HG03558 (cell line): ENCODE data around the gene GJE1.
A peak's percentile ranks its signal among the peaks of the same experiment; 100 is the strongest.
"Not testable (repeated sequence)": the region's sequence is repeated elsewhere in the genome, so short reads cannot be mapped to it uniquely, and the experiment has no call there.

Source experiments
- ATAC-seq: cut with Tn5 transposase; IDR thresholded peaks from one replicate; pipeline ENCODE4 v1.9.1; 2021; ENCODE audit warnings: moderate number of reproducible peaks; ENCODE audit not compliant: unreplicated experiment; ENCODE audit errors: extremely low read depth

The GJE1 gene, protein sequence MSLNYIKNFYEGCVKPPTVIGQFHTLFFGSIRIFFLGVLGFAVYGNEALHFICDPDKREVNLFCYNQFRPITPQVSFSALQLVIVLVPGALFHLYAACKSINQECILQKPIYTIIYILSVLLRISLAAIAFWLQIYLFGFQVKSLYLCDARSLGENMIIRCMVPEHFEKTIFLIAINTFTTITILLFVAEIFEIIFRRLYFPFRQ

DNA sequence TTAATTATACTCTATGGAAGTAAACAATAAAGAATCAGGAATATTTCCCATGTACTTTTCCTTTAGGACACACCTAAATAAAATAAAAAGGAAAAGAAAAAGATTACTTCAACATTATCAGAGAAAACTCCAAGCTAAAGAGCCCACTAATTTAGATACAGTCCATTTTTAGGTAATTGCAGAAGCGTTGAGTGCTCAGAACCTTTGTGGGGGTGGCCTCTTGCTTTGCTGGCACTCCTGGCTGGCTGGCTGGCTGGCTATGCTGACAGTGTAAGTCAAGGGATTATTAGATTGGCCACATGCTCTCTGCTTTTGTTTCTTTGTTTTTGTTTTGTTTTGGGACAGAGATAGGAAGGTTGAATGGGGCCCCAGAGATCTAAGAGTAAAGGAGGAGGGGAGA, at the start of gene GJE1:
TSS of gene GJE1 (plus strand) at position 301 of the 400 bp plus-strand sequence. CDS start 234 bp downstream, outside the sequence.
- ATAC-seq = no peak

DNA sequence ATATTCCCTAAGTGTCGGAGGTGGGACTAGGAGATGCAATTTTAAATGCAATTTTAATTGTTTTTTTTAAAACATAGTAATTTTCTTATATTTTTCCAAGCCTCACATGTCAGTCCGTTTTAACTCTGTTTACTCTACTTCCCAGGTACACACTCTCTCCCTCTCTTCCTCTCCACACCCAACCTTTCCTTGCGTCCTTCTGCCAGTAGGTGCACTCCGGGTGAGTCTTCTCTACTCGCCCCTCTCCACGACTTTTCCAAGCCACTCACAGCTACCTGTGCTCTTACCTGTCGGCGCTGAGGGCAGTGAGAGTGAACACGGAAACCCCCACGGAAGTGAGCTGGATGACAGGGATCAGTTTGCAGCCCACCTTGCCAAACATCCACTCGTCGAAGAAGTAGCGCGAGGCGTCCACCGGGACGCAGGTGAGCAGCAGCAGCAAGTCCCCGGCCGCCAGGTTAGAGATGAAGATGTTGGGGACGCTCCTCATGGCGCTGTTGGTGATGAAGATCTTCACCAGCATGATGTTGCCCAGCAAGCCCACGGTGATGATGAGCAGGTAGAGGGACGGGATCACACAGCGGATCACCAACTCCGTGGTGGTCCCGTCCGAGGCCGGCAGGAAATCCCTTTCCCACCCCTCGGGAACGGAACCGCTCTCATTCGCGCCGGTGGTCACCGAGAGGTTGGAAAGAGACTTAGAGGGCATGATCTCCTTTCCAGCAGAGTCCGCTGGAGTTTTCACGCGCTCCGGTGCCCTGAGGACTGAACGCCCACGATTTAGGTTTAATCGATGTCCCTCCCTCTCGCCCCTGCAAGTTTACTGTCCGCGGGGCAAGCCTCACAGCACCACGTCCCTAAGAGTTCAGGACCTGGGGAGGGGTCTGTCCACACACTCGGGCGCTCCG, 44.5 kb upstream of the GJE1 start:
- no peak for ATAC-seq

DNA sequence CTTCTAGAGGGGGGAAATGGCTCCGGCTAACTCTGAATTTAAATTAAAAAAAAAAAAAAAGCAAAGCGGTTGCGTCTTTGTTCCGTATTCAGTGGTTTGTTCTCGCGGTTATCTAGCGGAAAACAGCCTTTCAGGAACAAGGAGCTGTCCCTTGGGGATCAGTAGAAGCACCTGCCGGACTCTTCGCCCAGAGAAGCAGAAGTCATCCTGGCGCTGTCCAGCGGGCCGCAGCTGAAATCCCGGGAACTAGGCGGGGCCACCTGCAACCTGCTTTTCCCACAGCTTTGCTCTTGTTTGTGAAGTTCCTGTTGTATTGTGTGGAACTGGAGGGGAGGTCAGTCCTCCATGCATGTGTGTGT, 43.9 kb upstream of the GJE1 start:
- ATAC-seq = no peak

DNA sequence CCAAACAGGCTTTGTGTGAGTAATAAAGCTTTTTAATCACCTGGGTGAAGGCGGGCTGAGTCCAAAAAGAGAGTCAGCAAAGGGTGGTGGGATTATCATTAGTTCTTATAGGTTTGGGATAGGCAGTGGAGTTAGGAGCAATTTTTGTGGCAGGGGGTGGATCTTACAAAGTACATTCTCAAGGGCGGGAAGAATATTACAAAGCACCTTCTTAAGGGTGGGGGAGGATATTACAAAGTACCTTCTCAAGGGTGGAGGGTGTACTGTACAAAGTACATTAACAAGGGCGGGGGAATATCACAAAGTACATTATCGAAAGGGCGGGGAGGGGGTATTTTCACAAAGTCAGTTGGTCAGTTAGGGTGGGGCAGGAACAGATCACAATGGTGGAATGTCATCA, 27.9 kb upstream of the GJE1 start:
- not testable (repeated sequence) for ATAC-seq

DNA sequence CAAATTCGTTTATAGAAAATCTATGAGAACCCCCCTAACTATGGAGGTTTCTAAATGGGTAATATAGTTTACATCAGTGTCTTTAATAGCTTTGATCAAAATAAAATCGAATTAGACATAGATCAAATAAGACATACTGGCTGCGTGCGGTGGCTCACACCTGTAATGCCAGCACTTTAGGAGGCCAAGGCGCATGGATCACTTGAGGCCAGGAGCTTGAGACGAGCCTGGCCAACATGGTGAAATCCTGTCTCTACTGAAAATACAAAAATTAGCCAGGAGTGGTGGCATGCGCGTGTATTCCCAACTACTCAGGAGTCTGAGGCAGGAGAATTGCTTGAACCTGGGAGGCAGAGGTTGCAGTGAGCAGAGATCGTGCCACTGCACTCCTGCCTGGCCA, 21.9 kb upstream of the GJE1 start:
- not testable (repeated sequence) for ATAC-seq

DNA sequence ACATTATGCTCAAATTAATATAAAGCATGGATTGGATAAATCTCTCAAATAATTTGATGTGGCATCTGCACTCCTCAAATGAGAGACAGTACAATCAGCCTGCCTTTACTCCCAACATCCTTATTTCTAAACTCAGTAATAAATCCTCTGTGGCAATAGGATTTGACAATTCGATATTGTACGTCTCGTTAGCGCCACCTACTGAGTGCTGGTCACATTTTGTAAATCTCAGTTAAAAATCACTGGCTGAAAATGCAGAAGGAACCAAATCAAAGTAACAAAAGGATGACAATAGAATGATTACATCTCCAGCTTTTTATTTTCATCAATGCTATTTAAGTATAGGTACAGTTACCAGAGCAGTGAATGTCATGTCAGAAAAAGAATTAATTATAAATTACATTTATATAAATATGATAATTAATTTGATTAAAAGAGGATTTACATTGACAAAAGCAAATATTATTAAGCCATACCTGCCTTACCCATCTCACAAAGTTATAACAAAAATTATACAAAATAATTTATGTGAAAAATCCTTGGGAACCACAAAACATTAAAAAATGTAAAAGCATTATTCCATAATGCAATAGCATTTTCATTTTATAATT, 20.2 kb upstream of the GJE1 start:
- no peak for ATAC-seq

DNA sequence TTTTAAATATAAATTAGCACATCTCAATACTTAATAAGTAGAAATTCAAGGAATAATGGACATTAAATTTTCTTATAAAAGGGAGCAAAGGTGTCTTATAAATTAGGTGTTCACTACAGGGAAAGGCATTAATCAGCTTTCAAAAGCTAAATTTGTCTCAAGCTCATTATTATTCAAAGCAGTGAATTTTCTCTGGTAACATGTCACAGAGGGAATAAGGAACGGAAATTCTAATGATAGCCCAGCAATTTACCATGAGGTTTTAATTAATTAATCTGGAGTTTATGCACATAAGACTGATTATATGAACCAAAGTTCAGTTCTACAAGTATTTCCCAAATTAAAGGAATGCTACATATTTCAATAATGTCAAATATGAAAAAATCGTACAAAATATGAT, 15.4 kb upstream of the GJE1 start:
- ATAC-seq = no peak

DNA sequence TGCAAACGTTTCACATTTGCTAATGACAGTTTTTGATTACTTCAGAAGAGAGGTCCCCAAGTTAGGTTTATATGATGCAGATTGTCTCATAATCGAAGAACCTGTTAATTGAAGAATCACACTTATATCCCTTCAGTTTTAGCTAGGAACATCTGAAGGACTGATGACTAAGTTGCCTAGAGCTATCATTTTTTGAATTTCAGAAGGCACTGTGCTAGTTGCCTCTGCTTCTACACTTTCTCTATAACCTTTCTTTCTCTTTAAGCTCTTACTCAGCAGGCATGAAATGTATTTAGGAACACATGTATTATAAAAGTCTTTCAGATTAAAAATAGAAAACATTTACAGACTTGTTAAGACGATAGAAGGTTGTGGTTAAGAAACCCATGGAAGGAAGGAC, 14.4 kb upstream of the GJE1 start:
- ATAC-seq = no peak

DNA sequence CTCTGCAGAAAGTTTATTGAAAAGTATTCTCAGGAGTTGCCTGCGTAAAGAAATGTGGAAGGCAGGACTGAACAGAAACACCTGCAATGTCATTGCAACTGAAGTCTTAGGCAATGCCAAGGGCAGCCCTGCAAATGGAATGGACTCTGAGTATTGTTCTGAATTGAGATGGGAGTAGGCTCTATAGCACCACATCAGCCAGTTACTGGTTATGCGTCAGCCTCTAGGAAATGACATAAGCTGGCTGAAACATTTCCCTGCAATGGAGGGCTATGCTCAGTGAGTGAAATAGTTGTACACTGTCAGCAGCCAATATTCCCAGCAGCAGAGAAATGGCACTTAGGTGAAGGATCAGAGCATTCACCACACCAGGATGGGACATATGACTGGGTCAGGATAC, 13.8 kb upstream of the GJE1 start:
- no peak for ATAC-seq

DNA sequence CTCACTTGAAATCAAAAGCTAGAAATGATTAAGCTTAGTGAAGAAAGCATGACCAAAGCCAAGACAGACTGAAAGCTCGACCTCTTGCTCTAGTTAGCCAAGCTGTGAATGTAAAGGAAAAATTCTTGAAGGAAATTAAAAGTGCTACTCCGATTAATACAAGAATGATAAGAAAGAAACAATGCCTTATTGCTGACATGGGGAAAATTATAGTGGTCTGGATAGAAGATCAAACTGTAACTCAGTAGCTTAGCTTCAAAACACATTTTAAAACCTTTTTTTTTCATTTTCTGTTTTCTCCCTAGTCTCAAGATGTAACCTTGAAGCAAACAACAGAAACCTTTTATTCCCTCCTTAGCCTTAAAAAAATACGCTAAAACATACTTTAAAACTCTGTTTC, 11.4 kb upstream of the GJE1 start:
- no peak for ATAC-seq

DNA sequence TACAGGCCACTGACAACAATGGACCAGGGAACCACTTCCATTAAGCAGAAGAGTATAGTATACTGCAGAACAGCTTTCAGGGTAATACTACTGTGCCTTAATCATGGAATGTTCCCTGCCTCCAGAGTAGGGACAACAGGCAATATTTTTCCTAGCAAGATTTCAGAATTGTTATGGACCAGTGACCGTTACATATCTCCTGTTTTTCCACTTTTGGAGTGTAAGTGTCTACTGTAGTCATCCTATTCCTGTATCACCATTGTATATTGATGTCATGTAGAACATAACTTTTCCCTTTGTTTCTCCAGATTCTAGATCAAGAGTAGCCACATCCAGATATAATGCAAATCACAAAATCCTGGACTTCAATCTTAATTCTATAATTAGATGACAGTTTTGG, 1.9 kb upstream of the GJE1 start:
- no peak for ATAC-seq

DNA sequence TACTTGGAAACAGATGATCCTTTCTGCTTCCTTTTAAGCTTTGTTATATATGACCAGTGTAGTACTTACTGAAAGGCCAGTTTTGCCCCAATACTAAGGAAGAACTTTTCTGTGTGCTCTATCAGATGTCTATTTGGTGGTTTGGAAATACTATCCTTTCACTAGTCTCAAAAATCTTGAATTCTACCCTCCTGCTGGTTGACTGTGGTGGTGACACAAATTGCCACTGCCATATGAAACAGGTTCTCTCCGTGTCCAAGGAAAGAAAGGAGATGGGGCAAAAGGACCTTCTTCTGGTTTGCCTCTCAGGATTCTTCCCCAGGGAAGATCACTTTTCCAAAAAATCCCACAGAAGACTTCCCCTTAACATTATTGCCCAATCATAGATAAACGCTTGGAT, 6.2 kb downstream of the GJE1 start:
- no peak for ATAC-seq

DNA sequence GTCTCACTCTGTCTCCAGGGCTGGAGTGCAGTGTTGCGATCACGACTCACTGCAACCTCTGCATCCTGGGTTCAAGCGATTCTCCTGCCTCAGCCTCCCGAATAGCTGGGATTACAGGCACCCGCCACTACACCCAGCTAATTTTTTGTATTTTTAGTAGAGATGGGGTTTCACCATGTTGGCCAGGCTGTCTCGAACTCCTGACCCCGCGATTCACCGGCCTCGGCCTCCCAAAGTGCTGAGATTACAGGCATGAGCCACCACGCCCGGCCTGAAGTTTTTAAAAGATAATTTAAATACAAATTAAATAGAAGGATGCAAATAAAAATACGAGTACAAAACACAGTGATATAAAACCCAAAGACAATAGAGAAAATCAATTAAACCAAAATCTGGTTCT, 8.8 kb downstream of the GJE1 start:
- not testable (repeated sequence) for ATAC-seq

DNA sequence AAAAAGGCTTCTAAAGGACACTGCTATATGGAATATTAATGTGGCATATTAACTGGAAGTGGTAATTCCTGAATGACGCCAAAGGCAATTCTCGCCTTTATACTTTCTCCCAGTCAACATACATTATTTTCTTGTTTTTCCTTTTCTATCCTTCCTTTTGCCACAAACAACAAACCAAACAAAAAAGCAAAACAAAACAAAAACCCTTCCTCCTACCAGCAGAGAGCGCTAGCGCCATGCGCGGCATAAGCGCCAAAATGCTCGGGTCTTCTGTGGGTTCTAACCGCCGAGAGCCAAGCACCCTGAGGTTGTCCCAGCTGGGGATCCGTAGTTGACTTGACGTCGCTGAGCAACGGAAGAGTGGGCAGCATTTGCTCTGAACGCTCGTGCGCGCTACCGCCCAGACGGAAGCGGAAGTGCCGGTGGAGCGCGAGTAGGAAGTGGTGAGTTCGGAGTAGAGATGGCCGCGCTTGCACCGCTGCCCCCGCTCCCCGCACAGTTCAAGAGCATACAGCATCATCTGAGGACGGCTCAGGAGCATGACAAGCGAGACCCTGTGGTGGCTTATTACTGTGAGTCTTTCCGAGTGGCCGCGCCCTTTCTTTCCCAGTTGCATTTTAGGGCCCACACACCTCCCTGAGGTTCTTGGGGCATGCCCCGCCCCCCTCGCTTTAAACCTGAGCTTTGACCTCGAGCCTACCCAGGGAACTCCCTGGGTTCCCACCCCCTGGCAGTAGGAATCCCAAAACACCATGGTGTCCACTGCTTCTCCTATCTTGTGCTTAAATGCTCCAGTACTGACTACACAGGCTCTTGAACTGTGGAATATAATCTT, 14.3 kb downstream of the GJE1 start, which contains the start of the genes NMBR and VTA1:
TSS of gene NMBR (minus strand) at position 295 of the 835 bp plus-strand sequence. CDS start 58,464 bp downstream, outside the sequence.
TSS of gene VTA1 (plus strand) at position 436 of the 835 bp plus-strand sequence. CDS start at position 461, 25 bp downstream.
- peak; percentile 95 for ATAC-seq

DNA sequence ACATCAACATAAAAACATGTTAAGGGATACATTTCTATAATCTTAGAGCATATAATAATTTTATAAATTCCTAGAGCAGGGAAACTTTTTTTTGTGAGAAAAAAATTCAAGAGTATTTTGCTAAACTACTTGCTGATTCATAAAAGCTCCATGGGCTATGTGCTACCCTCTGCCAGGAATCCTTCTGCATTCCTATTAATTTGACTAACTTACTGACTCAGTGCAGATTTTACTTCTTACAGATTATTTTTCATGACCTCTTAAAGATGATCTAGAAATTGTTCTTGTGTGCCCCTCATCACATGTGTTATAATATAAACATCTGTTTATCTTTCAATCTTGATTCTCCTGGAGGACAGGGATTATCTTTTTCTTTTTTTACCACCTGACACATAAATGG, 20.0 kb downstream of the GJE1 start:
- ATAC-seq = no peak

DNA sequence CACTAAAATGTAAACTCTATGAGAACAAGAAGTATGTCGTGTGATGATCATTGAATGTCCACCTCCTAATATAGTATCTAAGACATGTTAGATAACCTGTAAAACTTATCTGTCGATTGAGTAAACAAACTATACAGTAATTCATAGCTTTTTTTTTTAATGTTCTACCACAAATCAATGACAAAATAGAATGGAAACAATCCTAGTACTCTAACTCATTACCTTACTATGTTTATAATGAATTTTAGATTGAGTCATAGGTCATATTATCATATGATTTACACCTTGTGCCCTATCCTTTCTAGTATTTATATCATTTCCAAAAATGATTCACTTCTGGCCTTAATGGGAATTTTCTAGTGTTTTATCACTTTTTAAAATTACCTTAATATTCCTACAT, 20.5 kb downstream of the GJE1 start:
- no peak for ATAC-seq

DNA sequence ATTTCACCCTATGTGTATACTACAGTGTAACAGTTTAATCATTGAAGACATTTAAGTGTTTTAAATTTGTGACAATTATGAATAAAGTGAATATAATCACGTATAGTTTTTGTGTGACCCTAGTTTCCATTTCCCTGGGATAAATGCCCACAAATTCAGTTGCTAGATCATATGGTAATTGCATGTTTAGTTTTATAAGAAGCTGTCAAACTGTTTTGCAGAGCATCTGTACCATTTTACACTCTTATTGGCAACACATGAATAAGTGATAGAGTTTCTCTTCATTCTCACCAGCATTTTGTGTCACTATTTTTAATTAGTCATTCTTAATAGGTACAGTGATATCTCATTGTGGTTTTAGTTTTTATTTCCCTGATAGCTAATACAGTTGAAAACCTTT, 21.6 kb downstream of the GJE1 start:
- no peak for ATAC-seq

DNA sequence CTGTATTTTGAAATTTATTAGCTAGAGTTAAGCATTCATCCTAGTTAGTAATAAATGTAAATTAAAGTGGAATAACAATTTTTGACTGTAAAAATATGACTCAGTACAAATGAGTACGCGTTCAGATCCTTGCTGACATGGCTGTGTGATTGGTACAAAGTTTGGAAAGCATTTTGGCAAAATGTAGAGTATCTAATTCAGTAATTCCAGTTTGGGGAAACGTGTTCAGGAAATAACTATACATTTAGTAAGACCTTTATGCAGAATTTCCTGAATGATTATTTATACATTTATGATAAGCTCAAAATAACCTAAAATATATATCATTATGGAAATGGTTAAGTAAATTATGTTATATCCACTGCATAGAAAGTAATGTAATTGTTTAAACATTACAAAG, 22.4 kb downstream of the GJE1 start:
- no peak for ATAC-seq

DNA sequence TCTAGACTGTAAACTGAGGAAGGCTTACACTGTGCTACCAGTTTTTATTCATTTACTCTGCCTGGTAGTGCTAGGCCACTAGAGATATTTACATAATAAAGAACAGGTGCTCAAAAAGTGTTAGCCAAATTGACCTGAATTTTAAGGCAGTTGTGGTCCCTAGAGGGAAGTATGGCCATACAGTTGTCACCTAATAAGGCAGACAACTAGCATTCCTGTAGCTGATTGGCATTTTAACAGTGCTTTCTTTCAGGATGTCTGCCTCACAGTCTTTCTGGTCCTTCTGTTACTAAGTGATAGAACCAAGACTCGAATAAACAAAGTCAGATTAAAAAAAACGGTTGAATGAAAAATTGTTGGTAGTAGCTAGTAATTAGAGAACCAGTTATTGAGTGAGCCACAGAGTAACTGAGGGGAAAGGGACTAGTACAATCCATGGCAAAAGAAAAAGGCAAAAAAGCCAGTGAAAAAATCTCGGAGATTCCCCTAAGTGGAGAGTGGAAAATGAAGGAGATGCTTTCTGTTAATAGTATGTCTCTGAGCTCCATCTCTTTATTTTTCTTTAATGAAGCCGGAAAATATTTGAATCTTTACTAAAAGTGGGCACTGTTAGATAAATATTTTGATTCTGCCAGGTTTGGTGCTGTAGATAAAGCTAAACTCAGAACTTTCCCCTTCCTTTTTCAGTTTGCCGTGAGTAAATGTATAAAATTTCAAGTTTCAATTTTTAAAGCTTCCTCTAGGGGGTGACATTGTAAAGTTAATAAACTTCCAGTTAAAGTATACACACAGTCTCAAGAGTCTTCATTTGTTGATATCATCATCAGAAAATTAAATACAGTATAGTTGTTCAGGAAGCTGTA, 23.4 kb downstream of the GJE1 start:
- ATAC-seq = no peak

DNA sequence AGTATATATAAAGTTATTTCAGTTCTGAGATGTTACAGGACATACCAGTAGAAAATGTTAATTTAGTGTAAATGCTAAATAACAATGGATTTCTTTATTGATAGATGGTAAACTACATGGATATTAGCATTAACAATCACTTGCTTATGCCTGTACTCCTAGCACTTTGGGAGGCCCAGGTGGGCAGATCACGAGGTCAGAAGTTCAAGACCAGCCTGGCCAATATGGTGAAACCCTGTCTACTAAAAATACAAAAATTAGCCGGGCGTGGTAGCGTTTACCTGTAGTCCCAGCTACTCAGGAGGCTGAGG, 24.0 kb downstream of the GJE1 start:
- not testable (repeated sequence) for ATAC-seq
